ENCODE measurements around the gene DIP2B. TPM values are rescaled to one million over a fixed set of nuclear protein-coding genes. Genes with fewer than 3 reads are reported as not detected.

DIP2B gene
- total and polyA plus RNA-seq, 2 of the 13 experiments (the other 11 are each of a cell fraction or from before 2014, with no cell fraction given) = 32.1 to 35.8 TPM

DNA sequence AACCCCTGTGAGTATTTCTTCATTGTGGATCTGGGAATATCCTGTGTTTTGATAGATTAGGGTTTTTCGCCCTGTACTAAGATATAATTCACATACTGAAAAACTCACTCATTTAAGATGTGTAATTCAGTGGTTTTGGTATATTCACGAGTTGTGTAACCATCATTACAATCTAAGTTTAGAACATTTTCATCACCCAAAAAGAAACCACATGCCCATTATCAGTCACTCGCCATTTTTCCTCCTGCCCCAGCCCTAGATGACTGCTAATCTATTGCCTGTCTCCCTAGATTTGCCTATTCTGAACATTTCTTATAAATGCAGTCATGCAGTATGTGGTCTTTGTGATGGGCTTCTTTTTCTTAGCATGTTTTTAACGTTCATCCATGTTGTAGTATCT, 191.2 kb downstream of the DIP2B start:
- 97% methylated on average over 4 of the region's 4 CpGs for WGBS (ENCODE audit: low lambda C conversion rate)
- H3K36me3 ChIP-seq (replicated peaks in 1 of 2; ENCODE audit: control insufficient read depth in 1 of 2, insufficient read depth in 2 of 2, low read length in 2 of 2) = peaks cover 34 to 81% of the 10 kb centered on the region in 2 experiments
- CTCF ChIA-PET (ENCODE audit: low intra/inter-chr PET ratio, low total read pairs) = no interaction called here
- H3K9me3 ChIP-seq (ENCODE audit: low read length) = no peaks in the 10 kb centered on the region
- no peak overlapping the region for H3K4me3 ChIP-seq (replicated peaks in 1 of 3; ENCODE audit: insufficient read depth in 1 of 3, low read depth in 2 of 3, low read length in 3 of 3)
- no peaks in the 10 kb centered on the region for H3K27me3 ChIP-seq (ENCODE audit: control insufficient read depth in 1 of 2, insufficient read depth in 2 of 2, low read length in 2 of 2)
- no peaks in the 10 kb centered on the region for H4K20me1 ChIP-seq (ENCODE audit: insufficient read depth, low read length)
- no TSS peak for BruUV-seq (replicated peaks)
- no peaks in the 10 kb centered on the region for H3K79me2 ChIP-seq (ENCODE audit: insufficient read depth, low read length)
- POLR2A ChIA-PET = no interaction called here
- TF ChIP-seq EHMT2 (IDR thresholded peaks at IDR 0.05; ENCODE audit: borderline replicate concordance, low read depth, low read length) (no peak), WIZ (CRISPR knock-in tag; IDR thresholded peaks at IDR 0.05) (no peak), ZNF510 (CRISPR knock-in tag; IDR thresholded peaks at IDR 0.05; ENCODE audit: low read depth) (no peak)
- H3K27ac ChIP-seq (ENCODE audit: extremely low read length, insufficient read depth, low read length) = no peak overlapping the region
- DNase-seq (ENCODE audit: low spot score) = no peak
- intact Hi-C loops (cut with micrococcal nuclease; ENCODE audit: unreplicated experiment) = no loop called here
- H3K4me2 ChIP-seq (ENCODE audit: low read depth, low read length) = no peak overlapping the region
- no peak for ATAC-seq
- no peak for FAIRE-seq
- no peak overlapping the region for H3K9ac ChIP-seq (ENCODE audit: insufficient read depth, low read depth, low read length)
- in situ Hi-C loops (cut with HindIII; ENCODE audit: extremely low pct_ligation_motif_present, low pct_unique_long_range_greater_than_20kb) = no loop called here
- H3K4me1 ChIP-seq (ENCODE audit: insufficient read depth, low read length) = peaks cover 29% of the 10 kb centered on the region
- no peak overlapping the region for H2AFZ ChIP-seq (ENCODE audit: low read length)

DNA sequence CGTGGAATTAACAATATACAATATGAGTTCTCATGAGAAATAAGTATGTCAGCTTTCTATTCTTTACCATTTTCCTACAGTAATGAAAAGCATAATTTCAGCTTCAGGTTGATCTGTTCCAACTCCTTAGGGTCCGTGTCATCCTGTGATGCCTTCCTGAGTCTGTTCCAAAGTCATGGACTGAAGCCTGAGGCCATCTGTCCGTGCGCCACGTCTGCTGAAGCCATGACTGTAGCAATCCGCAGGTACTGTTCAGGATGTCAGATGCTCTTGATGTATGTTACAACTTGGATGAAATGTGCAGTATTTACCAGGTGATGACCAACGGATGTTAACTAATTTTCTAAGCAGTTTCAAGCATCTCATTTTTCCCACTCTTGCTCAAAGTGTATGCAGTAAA, 192.1 kb downstream of the DIP2B start:
- Histone ChIP-seq H3K79me2 (ENCODE audit: insufficient read depth, low read length) (no peaks in the 10 kb centered on the region), H3K4me3 (replicated peaks in 1 of 3; ENCODE audit: insufficient read depth in 1 of 3, low read depth in 2 of 3, low read length in 3 of 3) (no peak overlapping the region), H3K4me2 (ENCODE audit: low read depth, low read length) (no peak overlapping the region), H3K9me3 (ENCODE audit: low read length) (no peaks in the 10 kb centered on the region), H3K27me3 (ENCODE audit: control insufficient read depth in 1 of 2, insufficient read depth in 2 of 2, low read length in 2 of 2) (no peaks in the 10 kb centered on the region), H3K4me1 (ENCODE audit: insufficient read depth, low read length) (peaks cover 24% of the 10 kb centered on the region), H3K36me3 (replicated peaks in 1 of 2; ENCODE audit: control insufficient read depth in 1 of 2, insufficient read depth in 2 of 2, low read length in 2 of 2) (peaks cover 33 to 80% of the 10 kb centered on the region in 2 experiments), H3K9ac (ENCODE audit: insufficient read depth, low read depth, low read length) (no peak overlapping the region), H4K20me1 (ENCODE audit: insufficient read depth, low read length) (no peaks in the 10 kb centered on the region), H2AFZ (ENCODE audit: low read length) (no peak overlapping the region), H3K27ac (ENCODE audit: extremely low read length, insufficient read depth, low read length) (no peak overlapping the region)
- FAIRE-seq (no peak), DNase-seq (ENCODE audit: low spot score) (no peak), ATAC-seq (no peak)
- intact Hi-C loops (cut with micrococcal nuclease; ENCODE audit: unreplicated experiment) (no loop called here), in situ Hi-C loops (cut with HindIII; ENCODE audit: extremely low pct_ligation_motif_present, low pct_unique_long_range_greater_than_20kb) (no loop called here)
- CTCF ChIA-PET (ENCODE audit: low intra/inter-chr PET ratio, low total read pairs) = no interaction called here
- TF ChIP-seq CBFB (CRISPR knock-in tag; IDR thresholded peaks at IDR 0.05) (no peak), ZNF329 (CRISPR knock-in tag; IDR thresholded peaks at IDR 0.05; ENCODE audit: low read depth) (no peak), SMC3 (IDR thresholded peaks at IDR 0.05; ENCODE audit: low read length) (no peak), ZNF143 (CRISPR knock-in tag; IDR thresholded peaks at IDR 0.05) (no peak)
- POLR2A ChIA-PET = no interaction called here
- over 99% methylated on average over 7 of the region's 7 CpGs for WGBS (ENCODE audit: low lambda C conversion rate)
- no TSS peak for BruUV-seq (replicated peaks)
